GM19455 (cell line): ENCODE data around the gene PLEKHS1.
"Not testable (repeated sequence)": the region's sequence is repeated elsewhere in the genome, so short reads cannot be mapped to it uniquely, and the experiment has no call there.

Source experiments
- ATAC-seq: cut with Tn5 transposase; IDR thresholded peaks from one replicate; pipeline ENCODE4 v1.9.1; 2021; ENCODE audit not compliant: unreplicated experiment

The PLEKHS1 gene

GRCh38 chr10:113782986-113783704 is 31.7 kb downstream of the PLEKHS1 start:
- ATAC-seq, result no peak

GRCh38 chr10:113788604-113789083 is 37.2 kb downstream of the PLEKHS1 start:
- ATAC-seq, result peak; percentile 80

GRCh38 chr10:113791691-113792090 is 40.2 kb downstream of the PLEKHS1 start:
- ATAC-seq, result no peak

GRCh38 chr10:113801569-113801968 is 50.1 kb downstream of the PLEKHS1 start:
- no peak for ATAC-seq

- ATAC-seq, result no peak
These were observed 51.5 kb downstream of the PLEKHS1 start for GRCh38 chr10:113802997-113803396.

GRCh38 chr10:113806503-113806902 is 55.0 kb downstream of the PLEKHS1 start:
- ATAC-seq, result no peak

GRCh38 chr10:113808168-113808567 is 56.7 kb downstream of the PLEKHS1 start:
- no peak for ATAC-seq

- ATAC-seq, result not testable (repeated sequence)
These were observed 63.2 kb downstream of the PLEKHS1 start for GRCh38 chr10:113814700-113815099.

- no peak for ATAC-seq
These were observed 68.5 kb downstream of the PLEKHS1 start for GRCh38 chr10:113819989-113820388.

- no peak for ATAC-seq
These were observed 69.0 kb downstream of the PLEKHS1 start for GRCh38 chr10:113820507-113820906.

- not testable (repeated sequence) for ATAC-seq
These were observed 69.8 kb downstream of the PLEKHS1 start for GRCh38 chr10:113821306-113821705.

- ATAC-seq, result no peak
These were observed 70.7 kb downstream of the PLEKHS1 start for GRCh38 chr10:113822174-113822573.

GRCh38 chr10:113823389-113823788 is 71.9 kb downstream of the PLEKHS1 start:
- ATAC-seq, result no peak

- no peak for ATAC-seq
These were observed 74.3 kb downstream of the PLEKHS1 start for GRCh38 chr10:113825791-113826190.

GRCh38 chr10:113828567-113828966 is 77.1 kb downstream of the PLEKHS1 start:
- not testable (repeated sequence) for ATAC-seq
